GM19397 (cell line): ENCODE measurements around the gene COL18A1.

Experiments
- ATAC-seq: cut with Tn5 transposase; IDR thresholded peaks from one replicate; pipeline ENCODE4 v1.9.1; 2021; ENCODE audit warnings: mild to moderate bottlenecking, moderate library complexity; ENCODE audit not compliant: unreplicated experiment

Gene COL18A1

GRCh38 chr21:45396620-45396995 lies 8.4 kb upstream of the COL18A1 start:
- ATAC-seq: no peak

GRCh38 chr21:45397381-45397780 lies 7.6 kb upstream of the COL18A1 start:
- ATAC-seq: no peak

- no peak for ATAC-seq
Observed at GRCh38 chr21:45401054-45401518, 3.9 kb upstream of the COL18A1 start.

DNA sequence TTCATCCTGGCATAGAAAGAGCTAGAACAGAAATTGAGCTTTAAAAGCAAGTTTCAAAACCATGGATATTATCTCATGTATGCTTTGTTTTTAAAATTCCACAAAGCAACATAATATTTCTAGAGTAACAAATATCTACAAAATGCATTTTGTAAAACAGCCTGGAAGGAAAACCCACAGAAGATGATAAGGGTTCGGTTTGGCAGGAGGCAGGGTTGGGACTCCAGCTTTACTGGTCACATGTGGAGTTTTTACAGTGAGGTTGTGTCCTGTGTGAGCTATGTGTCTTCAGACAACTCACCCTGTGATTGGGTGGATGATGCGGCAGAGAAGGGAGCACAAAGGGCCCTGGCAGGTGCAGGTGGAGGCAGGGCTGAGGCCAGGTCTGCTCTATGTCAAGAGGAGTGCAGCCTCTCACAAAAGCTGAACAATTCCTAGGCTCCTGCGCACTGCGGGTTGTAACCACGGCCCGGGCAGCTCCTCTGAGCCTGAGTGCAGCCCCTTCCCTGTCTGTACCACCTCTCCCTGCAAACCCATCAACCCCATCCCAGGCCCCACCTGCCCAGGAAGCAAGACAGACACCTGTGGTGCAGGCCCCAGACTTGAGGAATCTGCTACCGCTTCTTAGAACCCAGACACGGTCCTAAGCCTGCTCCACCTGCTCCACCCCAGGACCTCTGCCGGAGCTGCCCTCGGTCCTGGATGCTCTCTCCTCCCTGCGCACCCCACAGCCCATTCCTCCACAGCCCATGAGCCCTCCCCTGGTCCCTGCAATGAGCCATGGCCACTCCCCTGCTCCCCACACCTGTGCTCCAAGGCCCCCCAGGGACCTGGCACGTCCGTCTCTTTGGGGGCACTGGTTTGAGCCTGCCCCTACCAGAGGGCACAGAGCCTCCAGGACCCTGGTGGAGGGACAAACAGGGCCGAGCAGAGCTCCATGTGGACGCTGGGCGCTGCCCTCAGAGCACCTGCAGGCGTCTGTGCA lies 2.8 kb upstream of the COL18A1 start:
- ATAC-seq: no peak

GRCh38 chr21:45403133-45403824 lies 1.7 kb upstream of the COL18A1 start:
- ATAC-seq: no peak

GRCh38 chr21:45403825-45404729 lies 888 bp upstream of the COL18A1 start:
- ATAC-seq: no peak

- ATAC-seq: no peak
Observed at GRCh38 chr21:45405271-45405818, 380 bp downstream of the COL18A1 start.

GRCh38 chr21:45405819-45406762 lies 1.1 kb downstream of the COL18A1 start:
- no peak for ATAC-seq

- no peak for ATAC-seq
Observed at GRCh38 chr21:45406801-45407628, 2.0 kb downstream of the COL18A1 start.

GRCh38 chr21:45407629-45408247 lies 2.8 kb downstream of the COL18A1 start:
- no peak for ATAC-seq

DNA sequence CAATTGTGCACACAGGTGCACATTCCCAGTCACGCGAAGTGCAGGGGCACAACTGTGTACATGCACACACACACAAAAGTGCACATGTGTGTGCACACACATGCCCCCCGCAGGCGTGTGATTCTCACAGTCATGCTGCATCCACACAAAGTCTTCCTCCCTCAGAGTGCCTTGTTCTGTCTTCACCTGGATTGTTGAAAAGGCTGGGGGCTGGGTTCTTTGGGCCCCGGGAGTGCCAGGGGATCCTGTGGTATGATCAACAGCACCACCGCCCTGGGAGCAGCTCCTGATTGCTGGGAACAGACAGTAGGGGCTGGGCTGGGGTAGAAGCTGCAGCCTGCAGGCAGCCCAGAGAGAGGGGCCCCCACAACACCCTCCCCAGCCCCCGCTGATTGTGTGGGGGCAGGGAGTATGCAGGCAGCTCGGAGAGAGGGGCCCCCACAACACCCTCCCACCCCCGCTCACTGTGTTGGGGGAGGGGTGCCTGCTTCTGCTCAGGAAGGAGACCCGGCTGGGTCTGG lies 3.4 kb downstream of the COL18A1 start:
- no peak for ATAC-seq

DNA sequence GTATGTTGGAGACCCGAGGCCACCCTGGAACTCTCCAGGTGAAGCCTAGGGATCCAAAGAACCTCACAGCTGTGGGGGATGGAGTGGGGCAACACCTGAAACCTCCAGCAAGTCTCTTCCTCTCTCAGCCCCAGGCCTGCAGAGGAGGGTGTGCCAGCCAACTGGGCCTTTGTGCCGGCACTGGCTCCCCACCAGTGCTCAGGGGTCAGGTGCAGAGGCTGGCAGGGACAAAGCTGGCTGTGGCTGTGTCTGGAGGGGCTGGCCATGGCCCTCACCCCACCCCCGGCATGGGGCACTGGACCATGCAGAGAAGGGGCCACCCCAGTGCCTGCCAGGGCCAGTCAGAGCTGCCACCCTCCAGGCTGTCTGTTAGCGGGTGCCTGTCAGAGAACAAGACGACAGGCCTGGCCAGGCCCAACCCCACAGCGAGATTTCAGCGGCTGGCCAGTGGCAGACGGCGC lies 3.9 kb downstream of the COL18A1 start:
- ATAC-seq: no peak

GRCh38 chr21:45409466-45410150 lies 4.6 kb downstream of the COL18A1 start:
- no peak for ATAC-seq

- ATAC-seq: no peak
Observed at GRCh38 chr21:45410151-45410864, 5.3 kb downstream of the COL18A1 start.

GRCh38 chr21:45410865-45411809 lies 6.2 kb downstream of the COL18A1 start:
- ATAC-seq: no peak
